NCI-H526 (cell line): ENCODE measurements around the gene ZMYND10.
A peak's percentile ranks its signal among the peaks of the same experiment; 100 is the strongest.

Experiments used
- DNase-seq, 2 experiments: peaks; one replicate each; lab custom pipeline; 2025; lab: John Stamatoyannopoulos, UW

ZMYND10 gene

GRCh38 chr3:50347187-50347813, 1.8 kb upstream of the ZMYND10 start:
- DNase-seq, result peak; percentile 58 to 81

DNA sequence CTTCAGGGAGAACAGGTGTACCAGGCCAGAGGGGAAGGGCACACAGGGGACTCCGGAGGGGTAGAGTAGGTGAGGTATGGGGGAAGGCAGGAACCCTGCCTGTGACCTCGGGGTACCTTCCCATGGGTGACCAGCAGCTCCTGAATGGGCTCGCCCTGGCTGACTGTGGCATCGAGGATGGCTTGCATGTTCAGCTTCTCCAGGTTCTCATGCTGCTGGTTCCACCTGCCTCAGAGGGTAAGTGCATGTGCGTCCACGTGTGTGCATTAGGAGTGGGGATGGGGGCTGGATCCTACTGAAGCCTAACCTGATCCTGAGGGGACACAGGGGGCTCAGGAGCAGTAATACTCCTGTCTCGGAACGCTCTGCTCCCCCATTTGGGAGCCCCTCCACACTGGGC, 524 bp downstream of the ZMYND10 start:
- no peak for DNase-seq

GRCh38 chr3:50342813-50343633, 2.5 kb downstream of the ZMYND10 start:
- DNase-seq, result no peak

DNA sequence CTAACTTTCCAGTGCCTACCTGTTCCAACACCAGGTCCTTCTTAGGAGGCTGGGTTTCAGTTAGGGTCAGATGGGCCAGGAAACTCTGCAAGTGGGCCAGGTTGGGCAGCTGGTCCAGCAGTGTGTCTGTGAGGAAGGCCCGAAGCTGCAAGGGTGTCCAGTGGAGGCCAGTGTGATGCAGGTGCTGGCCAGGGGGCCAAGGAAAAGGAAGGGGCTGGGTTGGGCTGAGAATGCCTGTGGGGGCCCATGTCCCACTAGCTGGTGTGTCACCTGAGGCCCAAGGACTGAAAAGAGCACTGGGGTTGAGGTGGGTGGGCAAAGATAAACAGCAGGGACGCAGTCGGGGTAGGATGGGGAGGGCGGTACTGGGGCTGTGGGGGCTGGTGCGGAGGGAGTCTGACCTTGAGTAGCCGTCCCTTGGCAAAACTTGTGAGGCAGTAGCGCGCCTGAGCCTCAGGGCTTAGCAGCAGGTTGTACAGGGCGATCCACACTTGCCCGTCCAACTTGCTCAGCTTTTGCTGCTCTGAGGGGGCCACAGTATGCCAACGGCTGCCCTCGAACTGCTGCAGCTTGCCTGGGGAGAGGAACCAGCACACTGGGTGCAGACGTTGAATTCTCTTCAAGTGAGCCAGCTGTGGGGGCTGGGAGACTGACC, 3.4 kb downstream of the ZMYND10 start:
- DNase-seq, result no peak

GRCh38 chr3:50341537-50341936, 4.0 kb downstream of the ZMYND10 start:
- no peak for DNase-seq

DNA sequence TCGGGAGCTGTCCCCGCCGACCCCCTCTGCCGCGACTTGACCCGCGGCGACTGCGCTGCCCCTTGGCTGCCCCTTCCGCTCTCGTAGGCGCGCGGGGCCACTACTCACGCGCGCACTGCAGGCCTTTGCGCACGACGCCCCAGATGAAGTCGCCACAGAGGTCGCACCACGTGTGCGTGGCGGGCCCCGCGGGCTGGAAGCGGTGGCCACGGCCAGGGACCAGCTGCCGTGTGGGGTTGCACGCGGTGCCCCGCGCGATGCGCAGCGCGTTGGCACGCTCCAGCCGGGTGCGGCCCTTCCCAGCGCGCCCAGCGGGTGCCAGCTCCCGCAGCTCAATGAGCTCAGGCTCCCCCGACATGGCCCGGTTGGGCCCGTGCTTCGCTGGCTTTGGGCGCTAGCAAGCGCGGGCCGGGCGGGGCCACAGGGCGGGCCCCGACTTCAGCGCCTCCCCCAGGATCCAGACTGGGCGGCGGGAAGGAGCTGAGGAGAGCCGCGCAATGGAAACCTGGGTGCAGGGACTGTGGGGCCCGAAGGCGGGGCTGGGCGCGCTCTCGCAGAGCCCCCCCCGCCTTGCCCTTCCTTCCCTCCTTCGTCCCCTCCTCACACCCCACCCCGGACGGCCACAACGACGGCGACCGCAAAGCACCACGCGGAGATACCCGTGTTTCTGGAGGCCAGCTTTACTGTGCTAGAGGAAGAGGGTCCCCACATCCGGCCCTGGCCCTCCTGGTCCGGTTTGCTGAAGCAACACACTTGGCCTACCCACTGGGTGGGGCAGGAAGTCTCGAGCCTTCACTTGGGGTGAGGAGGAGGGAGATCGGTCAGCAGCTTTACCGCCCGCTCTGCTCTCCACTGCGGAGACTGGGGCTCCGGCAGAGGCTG, 4.8 kb downstream of the ZMYND10 start, which contains the start of gene RASSF1:
RASSF1 (minus strand) TSS at position 389 of the 882 bp plus-strand sequence; CDS start at position 358, 31 bp downstream.
- no peak for DNase-seq

GRCh38 chr3:50340147-50340447, 5.4 kb downstream of the ZMYND10 start:
- no peak for DNase-seq

- DNase-seq, result no peak
Measured at GRCh38 chr3:50339485-50340146, 5.9 kb downstream of the ZMYND10 start.

- no peak for DNase-seq
Measured at GRCh38 chr3:50338965-50339364, 6.6 kb downstream of the ZMYND10 start.

DNA sequence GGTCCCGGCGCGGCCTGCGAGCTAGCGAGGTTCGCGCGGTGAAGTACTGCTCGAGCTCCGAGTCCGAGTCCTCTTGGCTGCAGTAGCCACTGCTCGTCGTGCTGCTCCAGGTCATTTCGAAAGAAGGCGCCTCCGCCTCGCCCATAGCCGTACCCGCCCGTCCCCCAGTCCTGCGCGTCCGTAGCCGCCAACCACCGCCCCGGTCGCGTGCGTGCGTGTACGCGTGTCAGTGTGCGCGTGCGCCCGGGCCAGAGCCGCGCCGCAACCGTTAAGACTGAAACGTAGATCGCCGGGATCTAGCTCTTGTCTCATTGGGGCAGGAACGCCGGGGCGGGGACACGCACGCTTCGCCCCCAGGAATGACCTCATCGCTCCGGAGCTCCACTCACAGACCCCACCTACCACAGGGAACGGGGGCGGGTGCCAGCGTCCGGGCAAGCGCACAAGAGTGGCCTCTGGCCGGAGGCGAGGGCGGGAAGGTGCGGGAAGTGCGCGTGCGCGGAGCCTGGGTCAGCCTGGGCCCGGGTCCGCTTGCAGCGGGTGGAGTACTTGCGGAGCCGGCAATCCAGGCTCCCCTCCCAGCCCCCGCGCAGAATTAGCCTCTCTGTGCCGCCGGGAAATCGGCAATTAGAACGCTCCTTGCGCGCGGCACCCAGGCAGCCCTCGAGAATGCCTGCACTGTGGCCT, 8.2 kb downstream of the ZMYND10 start:
- DNase-seq, result peak; percentile 97 to 99

- DNase-seq, result peak in 1 of 2 experiments; percentile 44
Measured at GRCh38 chr3:50336452-50337174, 8.9 kb downstream of the ZMYND10 start.

DNA sequence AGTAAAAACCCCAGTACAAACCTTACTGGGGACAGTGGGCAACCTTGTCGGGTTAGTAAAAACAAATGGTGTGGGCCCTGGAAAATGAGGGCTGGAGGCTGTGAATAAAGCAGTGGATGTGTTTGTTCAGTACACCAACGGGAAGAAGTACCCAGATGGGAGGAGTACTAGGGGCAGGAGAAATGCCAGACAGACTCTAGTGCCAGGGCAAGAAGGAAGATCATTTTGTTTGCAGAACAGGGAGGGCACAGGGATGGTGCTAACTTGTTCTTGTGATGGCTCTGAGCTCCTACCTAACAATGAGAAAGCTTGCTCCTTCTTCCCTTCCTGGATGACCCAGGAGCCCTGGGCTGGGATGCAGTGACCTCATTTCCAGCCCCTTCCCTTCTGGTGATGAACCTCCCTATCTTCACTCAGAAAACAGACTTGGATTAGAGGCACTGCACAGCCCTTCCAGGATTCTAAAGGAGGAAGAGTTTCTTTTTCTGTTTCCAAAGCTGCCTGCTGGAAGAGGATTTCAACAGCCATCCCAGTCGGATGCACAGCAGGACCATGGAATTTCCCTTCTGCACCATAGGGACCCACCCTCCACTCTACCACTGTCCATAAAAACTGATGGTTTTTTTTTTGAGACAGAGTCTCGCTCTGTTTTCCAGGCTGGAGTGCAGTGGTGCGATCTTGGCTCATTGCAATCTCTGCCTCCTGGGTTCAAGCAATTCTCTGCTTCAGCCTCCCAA, 11.0 kb downstream of the ZMYND10 start:
- DNase-seq, result no peak

- no peak for DNase-seq
Measured at GRCh38 chr3:50333744-50334328, 11.7 kb downstream of the ZMYND10 start.

DNA sequence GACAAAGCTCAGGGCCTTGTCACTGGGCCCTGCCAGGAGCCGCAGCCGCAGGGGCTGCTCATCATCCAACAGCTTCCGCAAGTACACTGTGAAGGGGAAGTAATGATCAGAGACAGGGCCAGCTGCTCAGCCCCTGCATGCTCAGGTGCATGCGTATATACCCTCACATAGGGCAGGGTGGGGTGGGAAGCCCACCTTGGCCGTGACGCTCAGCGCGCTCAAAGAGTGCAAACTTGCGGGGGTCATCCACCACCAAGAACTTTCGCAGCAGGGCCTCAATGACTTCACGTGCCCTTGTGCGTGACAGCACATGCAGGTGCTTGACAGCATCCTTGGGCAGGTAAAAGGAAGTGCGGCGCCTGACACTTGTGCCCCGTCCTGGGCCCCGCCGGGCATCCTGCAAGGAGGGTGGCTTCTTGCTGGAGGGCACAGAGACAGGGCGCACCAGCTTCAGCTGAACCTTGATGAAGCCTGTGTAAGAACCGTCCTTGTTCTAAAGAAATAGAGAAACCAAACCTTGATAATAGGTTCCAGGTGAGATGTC, 14.1 kb downstream of the ZMYND10 start:
- DNase-seq, result no peak

- no peak for DNase-seq
Measured at GRCh38 chr3:50330330-50330729, 15.2 kb downstream of the ZMYND10 start.

DNA sequence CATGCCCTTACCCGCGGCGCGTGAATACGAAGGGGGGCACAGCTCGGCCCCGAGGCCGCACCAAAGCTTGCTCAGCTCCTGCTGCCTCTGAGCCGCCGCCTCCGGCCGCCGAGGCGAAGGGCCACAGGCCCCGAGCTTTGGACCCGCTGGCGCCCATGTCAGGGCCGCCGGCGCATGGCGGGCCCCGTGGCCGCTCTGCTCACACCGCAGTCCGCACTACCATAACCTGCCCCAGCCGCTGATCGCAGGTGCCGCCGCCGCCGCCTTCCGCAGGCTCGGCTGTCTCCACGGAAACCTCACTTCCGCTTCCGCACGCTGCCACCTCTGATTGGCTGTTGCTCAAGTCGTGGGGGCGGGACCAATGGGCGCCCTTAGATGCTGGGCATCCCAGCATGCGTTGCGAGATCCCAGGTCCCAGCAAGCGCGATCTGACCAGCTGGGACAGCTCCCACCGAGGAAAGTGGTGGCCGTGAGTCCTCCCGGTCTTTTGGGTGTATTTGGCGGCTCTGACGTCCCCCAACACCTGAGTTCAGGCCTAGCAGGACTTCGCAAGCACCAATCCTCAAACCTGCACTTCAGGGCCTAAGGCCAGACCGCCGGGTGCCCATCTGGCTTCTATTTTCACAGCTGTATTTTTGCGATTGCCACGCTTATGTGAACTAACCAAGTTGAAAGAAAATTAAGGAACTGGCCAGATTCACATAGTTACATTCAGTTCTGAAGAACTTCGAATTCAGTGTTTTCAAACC, 17.4 kb downstream of the ZMYND10 start, which contains the start of gene TUSC2:
TUSC2 (minus strand) TSS at position 281 of the 749 bp plus-strand sequence; CDS start at position 157, 124 bp downstream.
- peak; percentile 93 to 99 for DNase-seq

GRCh38 chr3:50327129-50327528, 18.4 kb downstream of the ZMYND10 start:
- no peak for DNase-seq

GRCh38 chr3:50326182-50326541, 19.4 kb downstream of the ZMYND10 start:
- no peak for DNase-seq
